Measurements from ENCODE around the gene TIMM21.

DNA sequence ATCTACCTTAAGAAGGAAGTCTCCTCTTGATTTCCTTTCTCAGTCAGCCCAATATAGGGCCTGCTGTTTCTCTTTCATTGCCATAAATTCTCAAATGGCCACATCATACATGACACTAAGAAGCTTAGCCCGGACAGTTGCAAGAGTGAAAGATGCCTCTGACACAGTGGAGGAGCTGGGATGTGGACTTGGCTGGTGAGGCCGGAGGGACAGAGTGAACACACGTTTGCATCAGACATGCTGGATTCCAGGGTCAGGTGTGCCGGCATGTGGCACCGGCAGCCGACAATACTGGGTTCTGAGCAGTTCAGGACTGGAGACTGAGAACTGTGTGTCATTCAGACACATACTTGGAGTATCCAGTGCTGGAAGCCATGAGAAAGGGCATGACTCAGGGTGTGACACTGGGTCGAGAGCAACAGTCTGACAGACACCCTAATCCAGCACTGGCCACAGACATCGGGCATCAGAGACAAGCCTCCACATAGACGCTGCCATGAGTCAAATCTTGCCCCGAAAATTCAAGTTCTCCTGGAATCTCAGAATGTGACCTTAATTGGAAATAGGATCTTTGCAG is 31.4 kb downstream of the TIMM21 start:
- TF ChIP-seq, protein P1, sequence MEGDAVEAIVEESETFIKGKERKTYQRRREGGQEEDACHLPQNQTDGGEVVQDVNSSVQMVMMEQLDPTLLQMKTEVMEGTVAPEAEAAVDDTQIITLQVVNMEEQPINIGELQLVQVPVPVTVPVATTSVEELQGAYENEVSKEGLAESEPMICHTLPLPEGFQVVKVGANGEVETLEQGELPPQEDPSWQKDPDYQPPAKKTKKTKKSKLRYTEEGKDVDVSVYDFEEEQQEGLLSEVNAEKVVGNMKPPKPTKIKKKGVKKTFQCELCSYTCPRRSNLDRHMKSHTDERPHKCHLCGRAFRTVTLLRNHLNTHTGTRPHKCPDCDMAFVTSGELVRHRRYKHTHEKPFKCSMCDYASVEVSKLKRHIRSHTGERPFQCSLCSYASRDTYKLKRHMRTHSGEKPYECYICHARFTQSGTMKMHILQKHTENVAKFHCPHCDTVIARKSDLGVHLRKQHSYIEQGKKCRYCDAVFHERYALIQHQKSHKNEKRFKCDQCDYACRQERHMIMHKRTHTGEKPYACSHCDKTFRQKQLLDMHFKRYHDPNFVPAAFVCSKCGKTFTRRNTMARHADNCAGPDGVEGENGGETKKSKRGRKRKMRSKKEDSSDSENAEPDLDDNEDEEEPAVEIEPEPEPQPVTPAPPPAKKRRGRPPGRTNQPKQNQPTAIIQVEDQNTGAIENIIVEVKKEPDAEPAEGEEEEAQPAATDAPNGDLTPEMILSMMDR (conservative IDR thresholded peaks at IDR 0.05; ENCODE audit: low read length): no peak
- TF ChIP-seq EZH2phosphoT487 (IDR thresholded peaks at IDR 0.05; ENCODE audit: borderline replicate concordance): no peak
